ENCODE measurements around the gene LHFPL2.

The LHFPL2 gene

GRCh38 chr5:78500871-78501270, 147.7 kb downstream of the LHFPL2 start:
- H3K4me3 ChIP-seq (ENCODE audit: low read depth, low read length), result no peak overlapping the region
- no peak for TF ChIP-seq CTCF (IDR thresholded peaks at IDR 0.05; ENCODE audit: insufficient read depth, low read length, missing control alignments)
- no peak for DNase-seq (ENCODE audit: low read depth, low spot score)
- CTCF ChIA-PET, result no interaction called here
- POLR2A ChIA-PET, result interaction anchor here (1.5 kb wide), 1 partner anchor 14 kb away, joined by 5 read pairs; no protein-coding TSS in a partner anchor

GRCh38 chr5:78500028-78500427, 148.5 kb downstream of the LHFPL2 start:
- H3K4me3 ChIP-seq (ENCODE audit: low read depth, low read length), result no peak overlapping the region
- TF ChIP-seq CTCF (IDR thresholded peaks at IDR 0.05; ENCODE audit: insufficient read depth, low read length, missing control alignments), result no peak
- no peak for DNase-seq (ENCODE audit: low read depth, low spot score)
- POLR2A ChIA-PET, result no interaction called here
- CTCF ChIA-PET, result no interaction called here

DNA sequence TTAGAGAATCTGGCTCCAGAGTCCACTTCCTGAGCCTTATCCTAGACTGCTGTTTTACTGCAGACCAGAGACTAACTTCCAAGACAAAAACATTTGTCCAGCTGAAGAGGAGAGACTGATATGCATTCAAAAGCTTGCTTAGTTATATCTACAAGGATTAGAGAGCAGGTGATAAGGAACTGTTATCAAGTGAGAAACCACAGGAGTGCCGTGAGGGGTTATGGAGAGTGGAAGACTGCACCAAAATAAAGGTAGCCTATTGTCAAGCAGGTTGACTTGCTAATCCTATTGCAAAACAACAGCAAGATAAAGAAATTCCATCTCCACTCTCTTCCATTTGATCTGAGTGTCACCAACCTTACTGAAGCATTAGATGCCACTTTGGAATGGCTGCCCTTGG, 149.1 kb downstream of the LHFPL2 start:
- TF ChIP-seq CTCF (IDR thresholded peaks at IDR 0.05; ENCODE audit: insufficient read depth, low read length, missing control alignments), result no peak
- POLR2A ChIA-PET, result no interaction called here
- no peak overlapping the region for H3K4me3 ChIP-seq (ENCODE audit: low read depth, low read length)
- DNase-seq (ENCODE audit: low read depth, low spot score), result no peak
- CTCF ChIA-PET, result no interaction called here

- POLR2A ChIA-PET, result no interaction called here
- no peak for DNase-seq (ENCODE audit: low read depth, low spot score)
- CTCF ChIA-PET, result interaction anchor here (2.2 kb wide), 1 partner anchor 30 kb away, joined by 11 read pairs; no protein-coding TSS in a partner anchor
- no peak for TF ChIP-seq CTCF (IDR thresholded peaks at IDR 0.05; ENCODE audit: insufficient read depth, low read length, missing control alignments)
- H3K4me3 ChIP-seq (ENCODE audit: low read depth, low read length), result no peak overlapping the region
Measured at GRCh38 chr5:78497573-78498533, 150.7 kb downstream of the LHFPL2 start.

- DNase-seq (ENCODE audit: low read depth, low spot score), result no peak
- ChIA-PET POLR2A (no interaction called here), CTCF (interaction anchor here (1.2 to 2.2 kb wide), 5 partner anchors 15 to 41 kb away, joined by 4 to 11 read pairs (median 5); no protein-coding TSS in a partner anchor)
- no peak overlapping the region for H3K4me3 ChIP-seq (ENCODE audit: low read depth, low read length)
- no peak for TF ChIP-seq CTCF (IDR thresholded peaks at IDR 0.05; ENCODE audit: insufficient read depth, low read length, missing control alignments)
Measured at GRCh38 chr5:78496373-78496772, 152.2 kb downstream of the LHFPL2 start.

DNA sequence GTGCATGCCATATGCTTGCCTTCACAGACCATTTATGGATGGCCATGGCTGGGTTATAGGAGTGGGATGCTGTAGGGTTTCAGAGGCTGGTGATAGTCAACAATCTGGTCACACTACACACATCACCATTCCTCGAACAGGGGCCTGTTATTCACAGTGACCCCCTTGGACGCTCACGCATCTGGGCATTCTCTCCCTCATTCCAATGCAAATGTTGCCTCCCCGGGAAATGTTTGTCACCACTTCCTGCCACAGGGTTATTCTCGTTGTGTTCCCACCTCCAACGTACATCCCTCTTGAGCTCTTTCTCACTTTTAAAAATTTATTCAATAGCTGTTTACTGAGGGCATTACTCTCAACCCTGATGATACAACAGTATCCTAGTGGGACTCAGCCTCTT, 152.8 kb downstream of the LHFPL2 start:
- no peak for DNase-seq (ENCODE audit: low read depth, low spot score)
- H3K4me3 ChIP-seq (ENCODE audit: low read depth, low read length), result no peak overlapping the region
- CTCF ChIA-PET, result interaction anchor here (1.2 to 2.2 kb wide), 5 partner anchors 15 to 42 kb away, joined by 4 to 11 read pairs (median 5); no protein-coding TSS in a partner anchor
- POLR2A ChIA-PET, result no interaction called here
- TF ChIP-seq CTCF (IDR thresholded peaks at IDR 0.05; ENCODE audit: insufficient read depth, low read length, missing control alignments), result no peak

Data from AG04449 (cell line).